ENCODE results near the gene ZFP92.

The ZFP92 gene

GRCh38 chrX:153409414-153410101, 1.7 kb upstream of the ZFP92 start:
- no peak for DNase-seq

- no peak for DNase-seq
Observed at GRCh38 chrX:153410373-153410772, 899 bp upstream of the ZFP92 start.

GRCh38 chrX:153410888-153411254, 401 bp upstream of the ZFP92 start:
- DNase-seq: no peak

- DNase-seq: no peak
Observed at GRCh38 chrX:153411988-153412574, 809 bp downstream of the ZFP92 start.

- no peak for DNase-seq
Observed at GRCh38 chrX:153412746-153413720, 1.8 kb downstream of the ZFP92 start.

GRCh38 chrX:153413731-153414130, 2.5 kb downstream of the ZFP92 start:
- no peak for DNase-seq

DNA sequence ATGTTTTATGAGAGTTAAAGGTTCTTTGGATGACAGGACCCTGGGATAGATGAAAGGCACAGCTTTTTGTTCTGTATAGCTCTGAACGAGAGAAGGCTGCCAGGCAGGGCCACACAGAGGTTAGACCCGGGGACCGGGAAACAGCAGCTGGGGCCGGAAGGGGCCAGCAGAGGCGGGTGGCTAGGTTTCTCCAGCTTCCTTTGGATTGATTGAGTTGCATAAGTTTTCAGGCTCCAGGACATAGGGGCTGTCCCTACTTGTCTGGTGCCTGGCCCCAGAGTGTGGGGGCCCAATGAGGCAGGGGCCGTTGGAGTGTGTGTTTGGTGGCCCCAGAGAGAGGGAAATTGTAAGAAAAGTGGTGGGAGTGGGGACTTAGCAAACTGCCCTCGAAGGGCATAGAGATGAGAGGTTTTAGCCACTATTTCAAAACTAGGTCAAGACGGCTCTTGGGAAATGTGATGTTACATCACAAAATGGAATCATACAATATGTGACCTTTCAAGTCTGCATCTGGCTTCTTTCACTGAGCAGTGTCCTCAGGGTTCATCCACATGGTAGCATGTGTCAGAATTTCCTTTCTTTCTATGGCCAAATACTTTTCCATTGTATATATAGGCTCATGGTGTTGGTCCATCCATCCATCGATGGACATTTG, 3.7 kb downstream of the ZFP92 start:
- DNase-seq: no peak

- DNase-seq: no peak
Observed at GRCh38 chrX:153416781-153417450, 5.6 kb downstream of the ZFP92 start.

GRCh38 chrX:153417637-153418036, 6.4 kb downstream of the ZFP92 start:
- DNase-seq: no peak

- no peak for DNase-seq
Observed at GRCh38 chrX:153420851-153421599, 9.8 kb downstream of the ZFP92 start.

GRCh38 chrX:153421856-153422255, 10.6 kb downstream of the ZFP92 start:
- no peak for DNase-seq

GRCh38 chrX:153423652-153424051, 12.4 kb downstream of the ZFP92 start:
- DNase-seq: no peak

DNA sequence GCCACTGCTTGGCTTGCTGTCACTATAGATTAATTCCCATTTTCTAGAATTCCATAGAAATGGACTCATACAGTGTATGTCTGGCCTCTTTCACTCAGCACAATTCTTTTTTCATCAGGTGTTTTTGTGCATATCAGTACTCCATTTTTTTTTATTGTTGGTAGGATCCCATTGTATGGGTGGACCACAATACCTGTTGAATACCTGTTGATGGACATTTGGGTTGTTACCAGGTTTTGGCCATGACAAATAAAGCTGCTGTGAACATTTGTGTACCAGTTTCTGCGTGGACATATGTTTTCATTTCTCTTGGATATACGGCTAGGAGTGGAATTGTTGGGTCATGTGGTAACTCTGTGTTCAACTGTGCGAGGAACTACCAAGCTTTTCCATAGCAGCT, 14.9 kb downstream of the ZFP92 start:
- DNase-seq: no peak

- no peak for DNase-seq
Observed at GRCh38 chrX:153430796-153431195, 19.5 kb downstream of the ZFP92 start.

GRCh38 chrX:153433161-153433680, 21.9 kb downstream of the ZFP92 start:
- DNase-seq: no peak

- DNase-seq: no peak
Observed at GRCh38 chrX:153433781-153434285, 22.6 kb downstream of the ZFP92 start.

DNA sequence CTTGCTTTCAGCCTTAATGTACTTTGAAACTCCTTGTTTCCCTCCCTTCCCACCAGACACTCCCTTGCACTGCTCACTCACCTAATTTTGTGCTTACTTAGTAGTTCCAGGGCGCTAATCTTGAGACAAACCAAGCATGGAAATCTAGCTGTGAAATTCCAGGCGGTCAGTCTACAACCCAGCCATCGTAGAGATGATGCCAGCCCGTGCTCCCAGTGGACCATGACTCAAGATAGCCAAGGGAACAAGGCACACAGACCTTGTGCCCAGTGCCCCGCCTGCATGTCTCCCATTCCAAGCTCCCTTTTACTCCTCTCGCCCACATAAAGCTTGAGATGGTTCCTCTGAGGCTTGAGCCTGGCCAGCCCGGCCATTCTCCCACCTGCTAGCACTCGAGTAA, 23.5 kb downstream of the ZFP92 start:
- no peak for DNase-seq

DNA sequence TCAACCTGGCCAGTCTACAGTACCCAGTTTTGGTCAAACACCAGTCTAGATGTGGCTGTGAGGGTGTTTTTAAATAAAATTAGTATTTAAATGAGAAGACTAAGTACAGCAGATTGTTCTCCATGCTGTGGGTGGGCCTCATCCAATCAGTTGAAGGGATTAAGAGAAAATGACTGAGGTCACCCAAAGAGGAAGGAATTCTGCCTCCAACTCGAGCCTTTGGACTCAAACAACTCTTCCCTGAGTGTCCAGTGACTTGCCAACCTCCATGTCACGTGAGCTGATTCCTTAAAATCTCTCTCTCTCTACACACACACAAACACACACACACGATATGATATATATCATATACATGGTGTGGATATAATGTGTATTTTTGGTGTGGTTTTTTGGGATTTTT, 24.6 kb downstream of the ZFP92 start:
- no peak for DNase-seq

- DNase-seq: no peak
Observed at GRCh38 chrX:153438532-153438931, 27.3 kb downstream of the ZFP92 start.

DNA sequence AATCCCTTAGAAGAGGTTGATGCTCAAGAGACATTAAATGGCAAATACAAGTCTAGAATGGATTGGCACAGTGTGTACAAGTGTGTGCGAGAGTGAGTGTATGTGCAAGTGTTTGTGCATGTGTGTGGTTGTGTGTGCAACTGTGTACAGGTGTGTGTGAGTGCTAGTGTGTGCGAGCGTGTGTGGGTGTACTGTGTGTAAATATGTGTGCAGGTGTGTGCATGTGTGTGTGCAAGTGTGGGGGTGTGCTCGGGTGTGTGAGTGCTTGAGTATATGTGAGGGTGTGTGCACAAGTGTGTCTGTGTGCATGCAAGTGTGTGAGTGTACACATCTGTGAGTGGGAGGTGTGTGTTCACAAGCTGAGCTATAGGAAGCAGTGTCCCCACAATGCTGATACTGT, 28.7 kb downstream of the ZFP92 start:
- no peak for DNase-seq

- no peak for DNase-seq
Observed at GRCh38 chrX:153440556-153441135, 29.4 kb downstream of the ZFP92 start.

Measured in CD4-positive, alpha-beta T cell treated with Interleukin-1 beta for 1 hour (primary cell).